ENCODE measurements around the gene MIEF1.
A peak's percentile ranks its signal among the peaks of the same experiment; 100 is the strongest.

The MIEF1 gene

GRCh38 chr22:39528681-39529486 lies 26.8 kb downstream of the MIEF1 start:
- peak; percentile 94 for DNase-seq (ENCODE audit: low spot score)

GRCh38 chr22:39529487-39529851 lies 27.4 kb downstream of the MIEF1 start:
- no peak for DNase-seq (ENCODE audit: low spot score)

GRCh38 chr22:39530116-39530515 lies 28.0 kb downstream of the MIEF1 start:
- DNase-seq (ENCODE audit: low spot score), result no peak

GRCh38 chr22:39530692-39531331 lies 28.7 kb downstream of the MIEF1 start:
- peak; percentile 73 for DNase-seq (ENCODE audit: low spot score)

GRCh38 chr22:39532215-39533073 lies 30.4 kb downstream of the MIEF1 start, which contains the start of gene RPS19BP1:
TSS of gene RPS19BP1 (minus strand) at chr22:39532748. CDS start at chr22:39532738, 10 bp downstream.
- DNase-seq (ENCODE audit: low spot score), result peak; percentile 100

GRCh38 chr22:39534092-39534506 lies 32.0 kb downstream of the MIEF1 start:
- DNase-seq (ENCODE audit: low spot score), result peak; percentile 75

GRCh38 chr22:39534591-39535356 lies 32.7 kb downstream of the MIEF1 start:
- DNase-seq (ENCODE audit: low spot score), result peak; percentile 77

- DNase-seq (ENCODE audit: low spot score), result no peak
Observed at GRCh38 chr22:39535357-39535725, 33.3 kb downstream of the MIEF1 start.

GRCh38 chr22:39535831-39536449 lies 33.9 kb downstream of the MIEF1 start:
- DNase-seq (ENCODE audit: low spot score), result no peak

GRCh38 chr22:39536711-39537110 lies 34.6 kb downstream of the MIEF1 start:
- DNase-seq (ENCODE audit: low spot score), result no peak

GRCh38 chr22:39537975-39538374 lies 35.9 kb downstream of the MIEF1 start:
- DNase-seq (ENCODE audit: low spot score), result no peak

GRCh38 chr22:39543095-39543494 lies 41.0 kb downstream of the MIEF1 start:
- DNase-seq (ENCODE audit: low spot score), result peak; percentile 55

- DNase-seq (ENCODE audit: low spot score), result no peak
Observed at GRCh38 chr22:39545386-39546365, 43.6 kb downstream of the MIEF1 start.

- DNase-seq (ENCODE audit: low spot score), result peak; percentile 86
Observed at GRCh38 chr22:39546889-39547586, 44.9 kb downstream of the MIEF1 start.

- DNase-seq (ENCODE audit: low spot score), result no peak
Observed at GRCh38 chr22:39547587-39547947, 45.5 kb downstream of the MIEF1 start.

GRCh38 chr22:39553429-39553828 lies 51.3 kb downstream of the MIEF1 start:
- no peak for DNase-seq (ENCODE audit: low spot score)

GRCh38 chr22:39554151-39554550 lies 52.1 kb downstream of the MIEF1 start:
- DNase-seq (ENCODE audit: low spot score), result no peak

- peak; percentile 40 for DNase-seq (ENCODE audit: low spot score)
Observed at GRCh38 chr22:39556970-39557841, 55.1 kb downstream of the MIEF1 start.
